IPS DF 6.9 (cell line): ENCODE data around the gene SLC6A16.
"Not testable (repeated sequence)": the region's sequence is repeated elsewhere in the genome, so short reads cannot be mapped to it uniquely, and the experiment has no call there.

Source experiments
- DNase-seq: peaks from one replicate; pipeline ENCODE4 v3.0.0-alpha.2; 2013; ENCODE audit warnings: low read depth, low spot score
- H3K27ac ChIP-seq: one replicate; pipeline ENCODE4 v1.5.1; 2013; ENCODE audit warnings: low read length, control low read depth
- H3K27me3 ChIP-seq: 2 replicates; pipeline ENCODE4 v1.6.1; 2013; ENCODE audit warnings: mild to moderate bottlenecking, low read length; ENCODE audit not compliant: control insufficient read depth, insufficient read depth
- H3K36me3 ChIP-seq: 2 replicates; pipeline ENCODE4 v1.6.1; 2013; ENCODE audit warnings: low read length; ENCODE audit not compliant: control insufficient read depth, insufficient read depth
- H3K4me1 ChIP-seq: 2 replicates; pipeline ENCODE4 v1.6.1; 2013; ENCODE audit warnings: low read length; ENCODE audit not compliant: control insufficient read depth, insufficient read depth
- H3K4me3 ChIP-seq: 2 replicates; pipeline ENCODE4 v1.5.1; 2013; ENCODE audit warnings: mild to moderate bottlenecking, low read length
- H3K9me3 ChIP-seq: 2 replicates; pipeline ENCODE4 v1.6.1; 2013; ENCODE audit warnings: low read length, inconsistent platforms; ENCODE audit not compliant: control insufficient read depth, insufficient read depth
- WGBS: extraction: QIAGEN DNeasy Blood & Tissue Kit; methylation state at CpG from one replicate; pipeline ENCODE4 v1.1.7; 2013; ENCODE audit warnings: mixed read lengths, missing lambda C conversion rate; ENCODE audit not compliant: insufficient read length, insufficient coverage; 5-methylcytosine and 5-hydroxymethylcytosine counted together

Gene SLC6A16

DNA sequence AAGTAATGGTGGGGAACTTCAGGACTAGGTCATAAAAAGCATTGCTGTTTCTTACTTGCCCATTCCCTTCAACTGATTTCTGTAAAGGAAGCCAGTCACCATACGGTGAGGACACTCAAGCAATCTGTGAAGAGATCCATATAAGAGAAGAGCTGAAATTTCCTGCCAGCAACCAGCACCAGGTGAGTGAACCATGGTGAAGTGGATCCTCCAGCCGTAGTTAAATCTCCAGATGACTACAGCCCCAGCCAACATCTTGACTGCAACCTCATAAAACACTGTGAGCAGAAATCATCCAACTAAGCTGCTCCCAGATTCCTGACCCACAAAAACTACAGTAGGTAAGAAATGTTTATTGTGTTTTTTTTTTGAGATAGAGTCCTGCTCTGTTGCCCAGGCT lies 3.8 kb upstream of the SLC6A16 start:
- no peaks in the 10 kb centered on the region for H3K9me3 ChIP-seq
- no peak for DNase-seq
- H3K27ac ChIP-seq, result no peak overlapping the region
- no peak overlapping the region for H3K4me3 ChIP-seq
- no peaks in the 10 kb centered on the region for H3K27me3 ChIP-seq
- no CpG with 5 or more reads among the region's 2 CpGs for WGBS
- no peaks in the 10 kb centered on the region for H3K4me1 ChIP-seq
- no peaks in the 10 kb centered on the region for H3K36me3 ChIP-seq

GRCh38 chr19:49327878-49328544 lies 3.0 kb upstream of the SLC6A16 start:
- DNase-seq, result no peak
- no peak overlapping the region for H3K27ac ChIP-seq
- no peaks in the 10 kb centered on the region for H3K4me1 ChIP-seq
- no peak overlapping the region for H3K4me3 ChIP-seq
- H3K27me3 ChIP-seq, result no peaks in the 10 kb centered on the region
- H3K9me3 ChIP-seq, result no peaks in the 10 kb centered on the region
- WGBS, result no CpG with 5 or more reads among the region's 2 CpGs
- H3K36me3 ChIP-seq, result no peaks in the 10 kb centered on the region

DNA sequence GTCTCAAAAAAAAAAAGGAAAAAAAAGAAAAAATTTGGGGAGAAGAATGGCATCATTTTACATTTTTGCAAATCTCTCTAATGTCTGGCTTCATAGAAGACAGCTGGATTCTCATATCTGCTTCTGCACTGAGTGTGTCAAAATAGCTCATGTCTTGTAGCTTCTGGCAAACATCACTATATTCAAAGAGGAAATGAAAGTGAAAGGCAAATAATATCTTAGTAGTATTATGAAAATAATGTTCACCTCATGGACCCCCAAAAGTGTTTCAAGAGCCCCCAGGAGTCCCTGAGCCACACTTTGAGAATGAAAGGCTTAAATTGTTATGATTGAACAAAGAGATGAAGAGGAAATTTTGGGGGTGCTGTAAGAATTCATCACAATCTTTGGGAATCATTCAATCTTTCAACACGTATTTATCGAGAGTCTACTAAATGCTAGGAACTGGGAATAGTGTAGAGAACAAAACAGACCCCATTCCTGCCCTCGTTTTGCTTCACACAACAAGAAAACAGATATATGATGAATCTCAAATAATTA lies 1.2 kb upstream of the SLC6A16 start:
- H3K4me1 ChIP-seq, result no peaks in the 10 kb centered on the region
- H3K27ac ChIP-seq, result no peak overlapping the region
- H3K9me3 ChIP-seq, result no peaks in the 10 kb centered on the region
- WGBS, result no CpG with 5 or more reads among the region's 3 CpGs
- DNase-seq, result no peak
- H3K4me3 ChIP-seq, result no peak overlapping the region
- no peaks in the 10 kb centered on the region for H3K27me3 ChIP-seq
- H3K36me3 ChIP-seq, result no peaks in the 10 kb centered on the region

DNA sequence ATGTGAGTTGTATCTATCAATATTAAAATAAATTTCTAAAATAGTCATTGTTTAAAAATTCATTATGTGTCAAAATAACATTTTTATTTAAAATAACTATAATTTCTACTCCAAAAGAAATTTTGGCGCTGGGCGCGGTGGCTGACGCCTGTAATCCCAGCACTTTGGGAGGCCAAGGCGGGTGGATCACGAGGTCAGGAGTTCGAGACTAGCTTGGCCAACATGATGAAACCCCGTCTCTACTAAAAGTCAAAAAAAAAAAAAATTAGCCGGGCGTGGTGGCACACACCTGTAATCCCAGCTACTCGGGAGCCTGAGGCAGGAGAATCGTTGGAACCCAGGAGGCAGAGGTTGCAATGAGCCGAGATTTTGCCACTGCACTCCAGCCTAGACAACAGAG lies 765 bp upstream of the SLC6A16 start:
- H3K27me3 ChIP-seq, H3K27ac ChIP-seq, DNase-seq, H3K9me3 ChIP-seq, H3K4me1 ChIP-seq, H3K4me3 ChIP-seq, H3K36me3 ChIP-seq: not testable (repeated sequence)
- WGBS, result no CpG with 5 or more reads among the region's 13 CpGs

- H3K36me3 ChIP-seq, result no peaks in the 10 kb centered on the region
Observed at GRCh38 chr19:49318296-49318695, 6.7 kb downstream of the SLC6A16 start.

DNA sequence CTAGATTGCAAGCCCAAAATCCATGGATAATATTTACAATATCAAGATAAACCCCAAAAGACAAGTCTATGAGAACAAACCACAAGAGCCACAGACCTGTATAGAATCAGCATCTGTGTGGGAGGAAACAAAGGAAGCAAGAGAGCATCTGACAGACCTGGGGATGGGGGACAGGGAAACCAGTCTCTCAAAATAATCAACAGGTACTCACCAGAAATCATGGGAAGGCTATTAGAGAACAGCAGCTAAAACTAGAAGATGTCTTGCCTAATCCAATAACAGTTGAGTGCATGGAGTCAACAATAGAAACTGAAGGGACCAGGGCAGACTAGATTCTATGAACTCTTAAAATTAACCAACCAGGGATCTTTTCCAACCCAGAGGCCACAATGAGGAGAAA lies 8.7 kb downstream of the SLC6A16 start:
- H3K9me3 ChIP-seq, result no peaks in the 10 kb centered on the region; the same call in 1 of the 2 replicates
- H3K4me3 ChIP-seq, result no peak overlapping the region
- no peaks in the 10 kb centered on the region for H3K4me1 ChIP-seq
- H3K27ac ChIP-seq, result no peak overlapping the region
- H3K27me3 ChIP-seq, result no peaks in the 10 kb centered on the region
- DNase-seq, result no peak
- no peaks in the 10 kb centered on the region for H3K36me3 ChIP-seq

More at GRCh38 chr19:49318296-49318695, 6.7 kb downstream of the SLC6A16 start:
- Histone ChIP-seq H3K4me1 (no peaks in the 10 kb centered on the region), H3K4me3 (no peak overlapping the region), H3K27me3 (no peaks in the 10 kb centered on the region), H3K27ac (no peak overlapping the region), H3K9me3 (no peaks in the 10 kb centered on the region; the same call in 1 of the 2 replicates)
- no peak for DNase-seq

DNA sequence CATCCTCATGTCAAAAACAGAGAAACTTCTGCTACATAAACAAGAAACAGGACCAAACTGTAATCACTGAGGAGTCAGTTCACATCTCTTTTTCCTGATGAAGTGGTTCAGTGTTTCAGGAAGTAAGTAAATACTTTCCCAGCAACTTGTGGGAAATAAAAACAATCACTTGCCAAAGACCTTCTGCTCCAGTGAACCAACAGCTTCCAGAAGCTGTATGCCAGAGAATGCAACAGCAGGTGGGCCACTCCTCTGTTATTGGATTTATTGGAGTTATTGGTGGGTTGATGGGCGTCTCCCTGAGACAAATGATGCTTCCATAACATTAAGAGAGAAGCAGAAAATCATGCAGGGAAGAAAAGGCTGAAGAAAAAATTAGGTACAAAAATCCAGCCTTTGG lies 9.9 kb downstream of the SLC6A16 start:
- no peak for DNase-seq
- Histone ChIP-seq H3K4me3 (no peak overlapping the region), H3K27me3 (no peaks in the 10 kb centered on the region), H3K27ac (no peak overlapping the region), H3K9me3 (no peaks in the 10 kb centered on the region; the same call in 1 of the 2 replicates), H3K36me3 (no peaks in the 10 kb centered on the region), H3K4me1 (no peaks in the 10 kb centered on the region)
- no CpG with 5 or more reads among the region's 1 CpG for WGBS

DNA sequence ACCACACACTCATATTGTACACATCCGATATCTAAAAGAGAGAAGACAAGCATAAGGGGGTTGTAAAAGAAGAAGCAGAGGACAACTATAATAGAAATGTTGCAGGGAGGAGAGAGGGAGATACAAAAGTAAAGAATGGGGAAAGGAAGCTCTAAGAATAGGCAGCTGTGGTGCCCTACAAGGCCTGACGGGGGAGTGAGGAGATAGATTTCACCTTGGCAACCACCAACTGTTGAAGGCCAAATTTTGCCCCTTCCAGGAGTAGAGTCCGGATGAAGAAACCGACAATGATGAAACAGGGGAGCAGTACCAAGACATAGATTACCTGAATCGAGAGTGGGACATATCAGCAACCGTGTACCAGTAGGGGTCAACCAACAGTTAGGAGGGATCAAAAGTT lies 15.9 kb downstream of the SLC6A16 start:
- Histone ChIP-seq H3K36me3 (no peaks in the 10 kb centered on the region), H3K9me3 (no peaks in the 10 kb centered on the region), H3K4me1 (no peaks in the 10 kb centered on the region), H3K27me3 (no peaks in the 10 kb centered on the region), H3K4me3 (no peak overlapping the region), H3K27ac (no peak overlapping the region)
- no CpG with 5 or more reads among the region's 6 CpGs for WGBS
- no peak for DNase-seq

DNA sequence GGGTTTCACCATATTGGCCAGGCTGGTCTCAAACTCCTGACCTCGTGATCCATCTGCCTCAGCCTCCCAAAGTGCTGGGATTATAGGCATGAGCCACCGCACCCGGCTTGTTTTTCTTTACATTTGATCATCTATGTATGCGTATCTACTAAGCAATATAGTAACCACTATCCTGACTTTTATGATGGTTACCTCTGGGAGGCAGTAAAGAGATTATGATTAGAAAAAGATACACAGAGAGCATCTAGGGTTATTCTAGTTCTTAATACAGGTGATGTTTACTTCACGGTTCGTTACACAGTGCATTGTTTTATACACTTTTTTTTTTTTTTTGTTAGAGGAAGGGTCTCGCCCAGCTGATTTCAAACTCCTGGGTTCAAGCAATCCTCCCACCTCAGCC lies 18.3 kb downstream of the SLC6A16 start:
- no CpG with 5 or more reads among the region's 7 CpGs for WGBS
- not testable (repeated sequence) for DNase-seq, H3K27ac ChIP-seq

GRCh38 chr19:49301866-49302252 lies 23.1 kb downstream of the SLC6A16 start:
- no CpG with 5 or more reads among the region's 5 CpGs for WGBS
- no peaks in the 10 kb centered on the region for H3K9me3 ChIP-seq
- H3K4me1 ChIP-seq, result no peaks in the 10 kb centered on the region
- H3K36me3 ChIP-seq, result no peaks in the 10 kb centered on the region
- no peak overlapping the region for H3K4me3 ChIP-seq
- DNase-seq, result no peak
- H3K27ac ChIP-seq, result no peak overlapping the region
- H3K27me3 ChIP-seq, result no peaks in the 10 kb centered on the region

More for the DNA sequence above, 18.3 kb downstream of the SLC6A16 start:
- not testable (repeated sequence) for H3K4me3 ChIP-seq, H3K36me3 ChIP-seq, H3K4me1 ChIP-seq, H3K27me3 ChIP-seq, H3K9me3 ChIP-seq

- peak; percentile 74 for DNase-seq
- Histone ChIP-seq H3K27me3 (no peaks in the 10 kb centered on the region), H3K27ac (no peak overlapping the region), H3K9me3 (no peaks in the 10 kb centered on the region), H3K4me1 (no peaks in the 10 kb centered on the region), H3K4me3 (no peak overlapping the region), H3K36me3 (no peaks in the 10 kb centered on the region)
- no CpG with 5 or more reads among the region's 8 CpGs for WGBS
Observed at GRCh38 chr19:49301165-49301865, 23.7 kb downstream of the SLC6A16 start.
